ENCODE data around the gene LRBA.

- TF ChIP-seq, protein P1, sequence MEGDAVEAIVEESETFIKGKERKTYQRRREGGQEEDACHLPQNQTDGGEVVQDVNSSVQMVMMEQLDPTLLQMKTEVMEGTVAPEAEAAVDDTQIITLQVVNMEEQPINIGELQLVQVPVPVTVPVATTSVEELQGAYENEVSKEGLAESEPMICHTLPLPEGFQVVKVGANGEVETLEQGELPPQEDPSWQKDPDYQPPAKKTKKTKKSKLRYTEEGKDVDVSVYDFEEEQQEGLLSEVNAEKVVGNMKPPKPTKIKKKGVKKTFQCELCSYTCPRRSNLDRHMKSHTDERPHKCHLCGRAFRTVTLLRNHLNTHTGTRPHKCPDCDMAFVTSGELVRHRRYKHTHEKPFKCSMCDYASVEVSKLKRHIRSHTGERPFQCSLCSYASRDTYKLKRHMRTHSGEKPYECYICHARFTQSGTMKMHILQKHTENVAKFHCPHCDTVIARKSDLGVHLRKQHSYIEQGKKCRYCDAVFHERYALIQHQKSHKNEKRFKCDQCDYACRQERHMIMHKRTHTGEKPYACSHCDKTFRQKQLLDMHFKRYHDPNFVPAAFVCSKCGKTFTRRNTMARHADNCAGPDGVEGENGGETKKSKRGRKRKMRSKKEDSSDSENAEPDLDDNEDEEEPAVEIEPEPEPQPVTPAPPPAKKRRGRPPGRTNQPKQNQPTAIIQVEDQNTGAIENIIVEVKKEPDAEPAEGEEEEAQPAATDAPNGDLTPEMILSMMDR (IDR thresholded peaks at IDR 0.05; ENCODE audit: low read depth, low read length, missing input control): no peak
- TF ChIP-seq, protein P2, sequence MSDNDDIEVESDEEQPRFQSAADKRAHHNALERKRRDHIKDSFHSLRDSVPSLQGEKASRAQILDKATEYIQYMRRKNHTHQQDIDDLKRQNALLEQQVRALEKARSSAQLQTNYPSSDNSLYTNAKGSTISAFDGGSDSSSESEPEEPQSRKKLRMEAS (IDR thresholded peaks at IDR 0.05): no peak
- TF ChIP-seq RXRA (IDR thresholded peaks at IDR 0.05) (no peak), YY1 (IDR thresholded peaks at IDR 0.05) (no peak), JUND (IDR thresholded peaks at IDR 0.05) (no peak)
These were observed 764.0 kb downstream of the LRBA start for GRCh38 chr4:150250998-150251651.

Data from liver (tissue), 3 donors.